H1 (cell line): ENCODE measurements around the gene HIBADH. TPM values are rescaled to one million over a fixed set of nuclear protein-coding genes. Genes with fewer than 3 reads are reported as not detected.

Experiments
- CTCF ChIA-PET: fragments of 300-600 bp; sonication (Branson Sonifier 250); formaldehyde crosslinking; loops from one replicate; lab custom pipeline; 2021; ENCODE audit not compliant: partially characterized antibody; lab: Charles Lee
- POLR2A ChIA-PET: fragments of 300-600 bp; sonication (Branson Sonifier 250); formaldehyde crosslinking; loops from one replicate; lab custom pipeline; 2021; ENCODE audit warnings: inconsistent platforms; ENCODE audit not compliant: partially characterized antibody; lab: Charles Lee
- DNase-seq, 2 experiments: peaks; one replicate each; pipeline versions ENCODE4 v3.0.0 to v3.0.0-alpha.2; 2010 to 2022; ENCODE audit warnings: low spot score in 2 of 2, low read depth in 1 of 2, mixed read lengths in 1 of 2
- FAIRE-seq: peaks from 2 replicates; lab custom pipeline; 2011; peaks lifted over from hg19 to GRCh38; lab: Jason Lieb, UNC
- H2AFZ ChIP-seq: 2 replicates; pipeline ENCODE4 v1.8.1; 2012; ENCODE audit warnings: low read length, inconsistent platforms
- H2AK5ac ChIP-seq: 2 replicates; pipeline ENCODE4 v1.6.1; 2013; ENCODE audit warnings: low read depth, low read length
- H2BK120ac ChIP-seq: replicated peaks from 2 replicates; pipeline ENCODE3; 2013; ENCODE audit warnings: low read depth, low read length, inconsistent platforms
- H2BK12ac ChIP-seq: 2 replicates; pipeline ENCODE4 v1.6.1; 2013; ENCODE audit warnings: low read depth, low read length
- H2BK15ac ChIP-seq: 2 replicates; pipeline ENCODE4 v1.6.1; 2013; ENCODE audit warnings: low read length
- H2BK20ac ChIP-seq: 2 replicates; pipeline ENCODE4 v1.6.1; 2013; ENCODE audit warnings: low read length
- H2BK5ac ChIP-seq: 2 replicates; pipeline ENCODE4 v1.6.1; 2013; ENCODE audit warnings: low read depth, low read length
- H3K14ac ChIP-seq: 2 replicates; pipeline ENCODE4 v1.6.1; 2013; ENCODE audit warnings: inconsistent platforms; ENCODE audit not compliant: insufficient read length
- H3K18ac ChIP-seq: 2 replicates; pipeline ENCODE4 v1.6.1; 2013; ENCODE audit warnings: low read length; ENCODE audit errors: extremely low read depth
- H3K23ac ChIP-seq: 2 replicates; pipeline ENCODE4 v1.6.1; 2013; ENCODE audit warnings: inconsistent platforms; ENCODE audit not compliant: insufficient read length
- H3K23me2 ChIP-seq: 2 replicates; pipeline ENCODE4 v1.6.1; 2013; ENCODE audit warnings: low read depth, low read length
- H3K27ac ChIP-seq: 2 replicates; pipeline ENCODE4 v1.6.1; 2011; ENCODE audit warnings: low read depth, low read length, inconsistent platforms
- H3K27me3 ChIP-seq, 4 experiments: replicated peaks in 1 of 4; 1 replicate in 1 of 4; 2 replicates in 3 of 4; pipeline versions ENCODE4 v1.6.1 to v1.8.1; 2011 to 2013; ENCODE audit warnings: low read length in 3 of 4, mild to moderate bottlenecking in 3 of 4, inconsistent platforms in 2 of 4, mixed read lengths in 2 of 4, moderate library complexity in 1 of 4; ENCODE audit not compliant: control insufficient read depth in 3 of 4, insufficient read depth in 3 of 4; ENCODE audit errors: extremely low read depth in 1 of 4
- H3K36me3 ChIP-seq, 4 experiments: 2 replicates each; pipeline versions ENCODE4 v1.6.1 to v1.8.1; 2011 to 2013; ENCODE audit warnings: mild to moderate bottlenecking in 4 of 4, low read length in 3 of 4, moderate library complexity in 2 of 4, control low read depth in 1 of 4, inconsistent platforms in 1 of 4; ENCODE audit not compliant: insufficient read depth in 4 of 4, control insufficient read depth in 2 of 4
- H3K4ac ChIP-seq: replicated peaks from 2 replicates; pipeline ENCODE3; 2013; ENCODE audit warnings: low read length, low read depth, mixed read lengths, inconsistent platforms; ENCODE audit not compliant: insufficient read length
- H3K4me1 ChIP-seq, 4 experiments: replicated peaks in 1 of 4; 1 replicate in 1 of 4; 2 replicates in 3 of 4; pipeline versions ENCODE4 v1.6.1 to v1.8.1; 2011 to 2013; ENCODE audit warnings: low read length in 3 of 4, inconsistent platforms in 2 of 4, mixed read lengths in 1 of 4; ENCODE audit not compliant: insufficient read depth in 4 of 4, control insufficient read depth in 3 of 4
- H3K4me2 ChIP-seq, 2 experiments: 2 replicates each; pipeline versions ENCODE4 v1.6.1 to v1.8.1; 2011 to 2013; ENCODE audit warnings: low read depth in 2 of 2, low read length in 2 of 2, control low read depth in 1 of 2, inconsistent platforms in 1 of 2, mild to moderate bottlenecking in 1 of 2; ENCODE audit not compliant: insufficient read depth in 1 of 2
- H3K4me3 ChIP-seq, 4 experiments: fragments of 200-600, 300-600 bp in 1 of 4; sonication (generic), shearing (Covaris generic), sonication (Bioruptor Twin) in 1 of 4; 2 replicates each; pipeline versions ENCODE4 v1.5.1 to v1.8.1; 2011 to 2016; ENCODE audit warnings: low read length in 4 of 4, low read depth in 3 of 4, control low read depth in 2 of 4, inconsistent platforms in 2 of 4, mild to moderate bottlenecking in 2 of 4, mixed read lengths in 1 of 4, moderate library complexity in 1 of 4; ENCODE audit not compliant: insufficient read depth in 2 of 4; ENCODE audit errors: extremely low read depth in 1 of 4
- H3K56ac ChIP-seq: replicated peaks from 2 replicates; pipeline ENCODE3; 2013; ENCODE audit warnings: low read depth, mild to moderate bottlenecking, mixed read lengths, low read length, inconsistent platforms; ENCODE audit not compliant: insufficient read length
- H3K79me1 ChIP-seq: 2 replicates; pipeline ENCODE4 v1.6.1; 2013; ENCODE audit warnings: low read depth, low read length, control low read depth
- H3K79me2 ChIP-seq, 2 experiments: 2 replicates each; pipeline versions ENCODE4 v1.6.1 to v1.8.1; 2012 to 2013; ENCODE audit warnings: low read length in 2 of 2, mild to moderate bottlenecking in 2 of 2, inconsistent platforms in 1 of 2; ENCODE audit not compliant: insufficient read depth in 2 of 2, control insufficient read depth in 1 of 2
- H3K9ac ChIP-seq, 4 experiments: replicated peaks in 1 of 4; 1 replicate in 1 of 4; 2 replicates in 3 of 4; pipeline versions ENCODE4 v1.6.1 to v1.8.1; 2011 to 2013; ENCODE audit warnings: low read depth in 3 of 4, low read length in 3 of 4, control low read depth in 2 of 4, mild to moderate bottlenecking in 2 of 4, moderate library complexity in 2 of 4, inconsistent platforms in 1 of 4; ENCODE audit errors: extremely low read depth in 1 of 4
- H3K9me3 ChIP-seq, 2 experiments: 2 replicates each; pipeline versions ENCODE4 v1.6.1 to v1.8.1; 2012 to 2013; ENCODE audit warnings: mild to moderate bottlenecking in 2 of 2, moderate library complexity in 2 of 2, control low read depth in 1 of 2, inconsistent platforms in 1 of 2, low read depth in 1 of 2, low read length in 1 of 2, mixed read lengths in 1 of 2; ENCODE audit not compliant: insufficient read depth in 2 of 2
- H4K20me1 ChIP-seq, 2 experiments: replicated peaks in 1 of 2; 2 replicates each; pipeline versions ENCODE3 to v1.8.1; 2011 to 2013; ENCODE audit warnings: inconsistent platforms in 2 of 2, low read length in 2 of 2, mild to moderate bottlenecking in 1 of 2; ENCODE audit not compliant: insufficient read depth in 2 of 2, control insufficient read depth in 1 of 2
- H4K5ac ChIP-seq: 2 replicates; pipeline ENCODE4 v1.6.1; 2013; ENCODE audit warnings: low read length, low read depth, mixed read lengths, inconsistent platforms; ENCODE audit not compliant: insufficient read length
- H4K8ac ChIP-seq: 2 replicates; pipeline ENCODE4 v1.8.0; 2013; ENCODE audit warnings: mild to moderate bottlenecking, moderate library complexity, low read length, inconsistent platforms; ENCODE audit not compliant: insufficient read depth; ENCODE audit errors: extremely low read depth
- H4K91ac ChIP-seq: replicated peaks from 2 replicates; pipeline ENCODE3; 2013; ENCODE audit warnings: low read length, mixed read lengths, inconsistent platforms; ENCODE audit not compliant: insufficient read length
- ASH2L ChIP-seq: fragments of 200-600, 300-600 bp; sonication (generic); IDR thresholded peaks from one replicate; pipeline ENCODE4 v1.7.1; 2017; ENCODE audit warnings: low read length
- EZH2 ChIP-seq: fragments of 200-600 bp; sonication (generic); IDR thresholded peaks from 2 replicates; pipeline ENCODE4 v1.7.1; 2012; ENCODE audit warnings: low read depth, mild to moderate bottlenecking, moderate library complexity, low read length, inconsistent platforms; ENCODE audit not compliant: severe bottlenecking
- GABPA ChIP-seq: IDR thresholded peaks from 2 replicates; pipeline ENCODE4 v1.6.1; 2011; ENCODE audit warnings: mild to moderate bottlenecking, low read length, moderate library complexity, borderline replicate concordance; ENCODE audit not compliant: insufficient read depth
- HDAC2 ChIP-seq, 2 experiments: fragments of 300-600 bp in 1 of 2; sonication (generic) in 1 of 2; IDR thresholded peaks; 2 replicates each; pipeline ENCODE4 v1.6.1; 2011 to 2012; ENCODE audit warnings: low read depth in 2 of 2, low read length in 2 of 2, mild to moderate bottlenecking in 2 of 2, moderate library complexity in 2 of 2, borderline replicate concordance in 1 of 2, inconsistent platforms in 1 of 2
- POLR2A ChIP-seq, 2 experiments: IDR thresholded peaks; 1 replicate in 1 of 2; 2 replicates in 1 of 2; pipeline ENCODE4 v1.6.1; 2011; ENCODE audit warnings: low read depth in 2 of 2, low read length in 2 of 2, mild to moderate bottlenecking in 2 of 2; ENCODE audit errors: control extremely low read depth in 1 of 2
- RFX5 ChIP-seq: IDR thresholded peaks from 2 replicates; pipeline ENCODE4 v1.6.1; 2011; ENCODE audit warnings: low read depth, low read length, improper control_type of control experiment, borderline replicate concordance
- WGBS, 2 experiments: shearing (Covaris generic) in 1 of 2; methylation state at CpG; one replicate each; pipeline versions ENCODE4 v1.1.6 to v1.1.7; 2013 to 2015; ENCODE audit warnings: low lambda C conversion rate in 2 of 2, mixed read lengths in 2 of 2, inconsistent platforms in 1 of 2, low coverage in 1 of 2, missing lambda C conversion rate in 1 of 2; ENCODE audit not compliant: insufficient replicate concordance in 2 of 2, insufficient coverage in 1 of 2, insufficient read length in 1 of 2; ENCODE audit errors: extremely low coverage in 1 of 2, missing lambda C conversion rate in 1 of 2; 5-methylcytosine and 5-hydroxymethylcytosine counted together
- polyA plus RNA-seq, 7 experiments: library from polyadenylated mRNA; depleted of rRNA in 3 of 7; stranded (reverse) in 5 of 7; unstranded in 2 of 7; fragments of >200 nt in 5 of 7; fragments of 200-250 nt in 2 of 7; gene quantifications; 1 replicate in 5 of 7; 2 replicates in 1 of 7; 4 replicates in 1 of 7; pipeline versions ENCODE4 v1.2.1 to v1.2.3, GENCODE V29; 2011 to 2013; ENCODE audit warnings: missing spikeins in 2 of 7, mixed read lengths in 2 of 7
- total RNA-seq: library from RNA; stranded (reverse); fragmentation: NEBNext Ultra II Directional; extraction: Animal tissue kit (Norgen Biotek cat#: 25700); gene quantifications from 2 replicates; pipeline ENCODE4 v1.2.1, GENCODE V29; 2021
- TF ChIP-seq, protein P1 (sequence below): IDR thresholded peaks from 2 replicates; pipeline ENCODE4 v1.6.1; 2011; ENCODE audit warnings: low read length, improper control_type of control experiment

Gene HIBADH
- total and polyA plus RNA-seq, 2 of the 8 experiments (the other 6 are each of a cell fraction or from before 2014, with no cell fraction given), result 30.1 to 39.5 TPM

DNA sequence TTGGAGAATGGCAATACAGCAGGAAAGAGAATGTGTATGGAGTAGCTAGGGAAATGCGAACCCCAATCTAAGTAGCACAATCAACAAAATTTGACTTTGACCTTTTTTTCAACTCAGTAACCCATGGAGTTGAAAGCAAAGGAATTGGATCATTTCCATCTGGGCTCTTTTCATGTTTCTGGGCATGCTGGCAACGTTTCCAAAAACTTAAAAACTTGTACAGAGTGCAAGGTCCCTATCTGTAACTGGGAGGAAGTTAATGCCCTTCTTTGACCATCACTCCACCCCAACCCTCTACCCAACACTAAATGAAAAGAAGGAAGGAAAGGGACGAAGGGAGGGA lies 1.3 kb upstream of the HIBADH start:
- H3K79me2 ChIP-seq, result peaks cover 3 to 12% of the 10 kb centered on the region in 2 experiments; a peak in 3 of 4 replicates
- H3K79me1 ChIP-seq, result no peaks in the 10 kb centered on the region; the same call in 1 of the 2 replicates
- no peak overlapping the region for H2BK120ac ChIP-seq
- H2BK5ac ChIP-seq, result no peak overlapping the region
- no peaks in the 10 kb centered on the region; a peak in 1 of 7 replicates for H3K27me3 ChIP-seq
- H3K18ac ChIP-seq, result no peak overlapping the region
- WGBS, 2 experiments, result 73% methylated on average over 3 of the region's 3 CpGs; no CpG with 5 or more reads in 1 of the 2 experiments
- H3K4me1 ChIP-seq, result peaks cover 0 to 3% (median 0%) of the 10 kb centered on the region in 4 experiments; a peak in 2 of 7 replicates
- no peak overlapping the region for H3K27ac ChIP-seq
- no peak overlapping the region for H4K5ac ChIP-seq
- H3K4ac ChIP-seq, result no peak overlapping the region
- CTCF ChIA-PET, result no interaction called here
- peaks cover 2% of the 10 kb centered on the region; the same call in 1 of the 2 replicates for H3K23me2 ChIP-seq
- H2BK15ac ChIP-seq, result no peak overlapping the region
- H2AFZ ChIP-seq, result no peak overlapping the region
- H3K4me3 ChIP-seq, result no peak overlapping the region
- H3K56ac ChIP-seq, result no peak overlapping the region
- H3K14ac ChIP-seq, result no peak overlapping the region
- H4K20me1 ChIP-seq, result no peaks in the 10 kb centered on the region
- no peak for TF ChIP-seq RFX5
- no peak for TF ChIP-seq ASH2L
- no peak for TF ChIP-seq GABPA
- no peak for TF ChIP-seq HDAC2 (IDR thresholded peaks at IDR 0.05; ENCODE audit: borderline replicate concordance in 1 of 2, low read depth in 2 of 2, low read length in 2 of 2)
- TF ChIP-seq, protein P1, sequence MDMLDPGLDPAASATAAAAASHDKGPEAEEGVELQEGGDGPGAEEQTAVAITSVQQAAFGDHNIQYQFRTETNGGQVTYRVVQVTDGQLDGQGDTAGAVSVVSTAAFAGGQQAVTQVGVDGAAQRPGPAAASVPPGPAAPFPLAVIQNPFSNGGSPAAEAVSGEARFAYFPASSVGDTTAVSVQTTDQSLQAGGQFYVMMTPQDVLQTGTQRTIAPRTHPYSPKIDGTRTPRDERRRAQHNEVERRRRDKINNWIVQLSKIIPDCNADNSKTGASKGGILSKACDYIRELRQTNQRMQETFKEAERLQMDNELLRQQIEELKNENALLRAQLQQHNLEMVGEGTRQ, result no peak
- TF ChIP-seq POLR2A (IDR thresholded peaks at IDR 0.05; ENCODE audit: control extremely low read depth in 1 of 2, low read depth in 2 of 2, low read length in 2 of 2), result no peak
- TF ChIP-seq EZH2, result no peak
- H3K36me3 ChIP-seq, result no peaks in the 10 kb centered on the region
- no peak overlapping the region for H2AK5ac ChIP-seq
- H3K4me2 ChIP-seq, result no peak overlapping the region
- H3K23ac ChIP-seq, result no peak overlapping the region
- no peak overlapping the region for H2BK20ac ChIP-seq
- no peak overlapping the region for H4K91ac ChIP-seq
- POLR2A ChIA-PET, result no interaction called here
- no peak for FAIRE-seq
- H4K8ac ChIP-seq, result no peak overlapping the region
- H2BK12ac ChIP-seq, result no peak overlapping the region
- no peak overlapping the region for H3K9ac ChIP-seq
- DNase-seq, result no peak
- no peaks in the 10 kb centered on the region for H3K9me3 ChIP-seq
